ENCODE results near the gene MED12.

DNA sequence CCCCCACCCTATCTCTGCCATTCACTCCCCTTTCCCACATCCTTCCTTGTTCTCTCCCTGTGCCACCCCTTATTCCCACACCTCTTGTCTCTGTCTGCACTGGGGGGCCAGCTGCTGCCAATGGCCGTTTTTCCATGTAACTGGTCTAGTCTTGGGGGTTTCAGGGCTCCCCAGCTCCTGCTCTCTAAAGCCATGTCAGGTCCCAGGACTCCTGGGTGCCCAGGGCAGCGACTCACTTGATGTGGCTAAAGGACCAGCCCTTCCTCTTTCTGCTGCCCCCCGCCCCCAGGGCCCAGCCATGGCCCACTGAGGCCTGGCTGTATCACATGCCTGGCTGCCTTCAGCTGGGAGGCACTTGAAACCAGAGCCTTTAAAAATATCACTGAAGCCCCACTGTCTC lies 36.2 kb downstream of the MED12 start:
- no peak for TF ChIP-seq POLR2A (IDR thresholded peaks at IDR 0.05)
- TF ChIP-seq, protein P1, sequence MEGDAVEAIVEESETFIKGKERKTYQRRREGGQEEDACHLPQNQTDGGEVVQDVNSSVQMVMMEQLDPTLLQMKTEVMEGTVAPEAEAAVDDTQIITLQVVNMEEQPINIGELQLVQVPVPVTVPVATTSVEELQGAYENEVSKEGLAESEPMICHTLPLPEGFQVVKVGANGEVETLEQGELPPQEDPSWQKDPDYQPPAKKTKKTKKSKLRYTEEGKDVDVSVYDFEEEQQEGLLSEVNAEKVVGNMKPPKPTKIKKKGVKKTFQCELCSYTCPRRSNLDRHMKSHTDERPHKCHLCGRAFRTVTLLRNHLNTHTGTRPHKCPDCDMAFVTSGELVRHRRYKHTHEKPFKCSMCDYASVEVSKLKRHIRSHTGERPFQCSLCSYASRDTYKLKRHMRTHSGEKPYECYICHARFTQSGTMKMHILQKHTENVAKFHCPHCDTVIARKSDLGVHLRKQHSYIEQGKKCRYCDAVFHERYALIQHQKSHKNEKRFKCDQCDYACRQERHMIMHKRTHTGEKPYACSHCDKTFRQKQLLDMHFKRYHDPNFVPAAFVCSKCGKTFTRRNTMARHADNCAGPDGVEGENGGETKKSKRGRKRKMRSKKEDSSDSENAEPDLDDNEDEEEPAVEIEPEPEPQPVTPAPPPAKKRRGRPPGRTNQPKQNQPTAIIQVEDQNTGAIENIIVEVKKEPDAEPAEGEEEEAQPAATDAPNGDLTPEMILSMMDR (IDR thresholded peaks at IDR 0.05) = no peak

Measured in breast epithelium (tissue), 3 donors.